Activated naive CD4-positive, alpha-beta T cell (primary cell): ENCODE data around the gene GLYATL3.

Source experiments
- DNase-seq, 4 experiments: peaks; one replicate each; lab custom pipeline; 2025; lab: John Stamatoyannopoulos, UW

The GLYATL3 gene

DNA sequence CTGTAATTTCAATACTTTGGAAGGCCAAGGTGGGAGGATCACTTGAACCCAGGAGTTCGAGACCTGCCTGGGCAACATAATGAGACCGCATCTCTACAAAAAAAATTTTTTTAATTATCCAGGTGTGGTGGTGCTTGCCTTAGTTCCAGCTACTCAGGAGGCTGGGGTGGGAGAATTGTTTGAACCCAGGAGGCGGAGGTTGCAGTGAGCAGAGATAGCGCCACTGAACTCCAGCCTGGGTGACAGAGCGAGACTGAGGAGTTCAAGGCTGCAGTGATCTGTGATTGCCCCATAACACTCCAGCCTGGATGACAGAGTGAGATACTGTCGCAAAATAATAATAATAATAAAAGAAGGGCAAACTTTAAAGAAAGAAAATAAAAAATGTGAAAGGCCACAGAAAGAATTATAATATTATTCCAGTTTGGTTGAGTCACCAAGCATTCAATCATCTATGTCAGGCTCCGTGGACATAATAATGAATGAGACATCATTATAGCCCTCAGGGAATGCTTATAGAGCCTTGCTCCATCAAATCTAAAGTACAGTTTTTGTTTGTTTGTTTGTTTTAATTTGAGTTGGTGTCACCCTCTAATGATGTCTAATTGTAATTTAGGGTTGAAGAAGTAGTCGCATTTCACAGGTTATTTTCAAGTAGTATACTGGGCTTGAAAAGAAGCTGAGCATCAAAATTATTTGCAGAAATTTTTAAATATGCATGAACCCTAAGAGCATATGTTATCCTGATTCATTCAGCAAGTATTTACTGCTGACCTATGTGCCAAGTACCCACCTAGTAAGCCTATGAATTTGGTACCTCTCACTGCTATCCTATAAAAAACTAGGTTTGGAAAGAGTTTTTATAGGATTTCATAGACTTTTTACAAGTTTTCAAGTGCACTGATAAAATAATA lies 15.1 kb downstream of the GLYATL3 start:
- DNase-seq: no peak

DNA sequence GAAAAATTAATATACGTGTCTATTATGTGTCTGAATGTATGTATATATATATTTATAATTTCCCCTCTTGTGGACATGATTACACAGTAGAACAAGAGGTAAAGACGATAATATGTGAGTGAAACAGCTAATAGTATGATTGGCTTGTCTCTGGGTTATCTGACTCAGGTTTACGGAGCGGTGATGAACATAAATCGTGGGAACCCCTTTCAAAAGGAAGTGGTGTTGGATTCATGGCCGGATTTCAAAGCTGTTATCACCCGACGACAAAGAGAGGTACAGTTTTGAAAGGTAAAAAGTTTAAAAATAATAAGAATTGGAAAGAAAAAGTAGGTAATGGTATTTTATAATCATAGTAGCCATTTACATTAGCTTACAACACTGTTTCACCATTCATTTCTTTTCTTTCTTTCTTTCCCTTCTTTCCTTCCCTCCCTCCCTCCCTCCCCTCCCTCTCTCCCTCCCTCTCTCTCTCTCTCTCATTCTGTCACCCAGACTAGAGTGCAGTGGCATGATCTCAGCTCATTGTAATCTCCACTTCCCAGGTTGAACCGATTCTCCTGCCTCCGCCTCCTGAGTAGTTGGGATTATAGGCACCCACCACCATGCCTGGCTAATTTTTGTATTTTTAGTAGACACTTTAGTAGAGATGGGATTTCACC lies 15.9 kb downstream of the GLYATL3 start:
- no peak for DNase-seq

DNA sequence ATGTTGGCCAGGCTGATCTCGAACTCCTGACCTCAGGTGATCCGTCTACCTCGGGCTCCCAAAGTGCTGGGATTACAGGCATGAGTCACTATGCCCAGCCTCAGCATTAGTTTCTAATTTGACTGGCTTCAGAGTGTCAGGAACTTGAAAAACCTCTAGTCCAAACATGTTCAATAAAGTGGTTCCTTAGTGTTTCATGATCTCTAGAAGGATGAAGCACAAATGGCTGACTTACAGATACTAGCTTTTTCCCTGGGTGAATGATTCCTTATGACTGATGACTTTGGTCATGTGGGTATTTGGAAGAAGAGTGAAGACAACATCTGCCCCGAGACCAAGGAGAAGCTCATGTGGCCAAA lies 16.4 kb downstream of the GLYATL3 start:
- DNase-seq: no peak

DNA sequence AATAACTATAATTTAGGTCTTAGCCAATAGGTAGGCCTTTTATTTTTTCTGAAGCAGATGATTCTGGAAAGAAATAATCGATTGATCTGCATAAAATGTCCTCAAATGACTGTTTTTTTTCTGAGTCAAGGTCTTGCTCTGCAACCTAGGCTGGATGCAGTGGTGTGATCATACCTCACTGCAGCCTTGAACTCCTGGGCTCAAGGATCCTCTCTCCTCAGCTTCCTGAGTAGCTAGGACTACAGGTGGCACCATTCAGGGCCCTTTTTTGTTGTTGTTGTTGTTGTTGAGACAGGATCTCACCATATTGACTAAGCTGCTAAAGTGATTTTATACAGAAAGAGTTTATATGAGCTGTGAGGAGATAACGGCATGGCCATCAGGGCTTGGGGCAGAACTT lies 18.2 kb downstream of the GLYATL3 start:
- no peak for DNase-seq

DNA sequence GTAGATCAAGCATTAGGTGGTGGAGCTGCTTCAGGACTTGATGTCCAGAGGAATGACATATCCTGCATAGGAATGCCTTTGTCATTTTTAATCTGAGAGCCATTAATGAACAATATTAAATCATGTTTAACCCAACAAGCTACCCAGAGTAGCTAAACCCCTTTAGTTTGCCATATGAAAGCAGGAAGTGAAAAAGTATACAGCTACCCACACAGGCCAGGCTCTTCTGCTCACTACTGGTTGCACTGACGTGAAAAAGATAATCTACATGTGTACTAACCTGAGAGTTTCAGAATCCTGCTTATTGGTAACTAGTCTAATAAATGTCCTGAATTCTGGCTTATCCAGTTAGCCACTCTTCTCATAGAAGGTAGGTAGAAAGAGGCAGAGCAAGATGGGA lies 19.9 kb downstream of the GLYATL3 start:
- DNase-seq: no peak

DNA sequence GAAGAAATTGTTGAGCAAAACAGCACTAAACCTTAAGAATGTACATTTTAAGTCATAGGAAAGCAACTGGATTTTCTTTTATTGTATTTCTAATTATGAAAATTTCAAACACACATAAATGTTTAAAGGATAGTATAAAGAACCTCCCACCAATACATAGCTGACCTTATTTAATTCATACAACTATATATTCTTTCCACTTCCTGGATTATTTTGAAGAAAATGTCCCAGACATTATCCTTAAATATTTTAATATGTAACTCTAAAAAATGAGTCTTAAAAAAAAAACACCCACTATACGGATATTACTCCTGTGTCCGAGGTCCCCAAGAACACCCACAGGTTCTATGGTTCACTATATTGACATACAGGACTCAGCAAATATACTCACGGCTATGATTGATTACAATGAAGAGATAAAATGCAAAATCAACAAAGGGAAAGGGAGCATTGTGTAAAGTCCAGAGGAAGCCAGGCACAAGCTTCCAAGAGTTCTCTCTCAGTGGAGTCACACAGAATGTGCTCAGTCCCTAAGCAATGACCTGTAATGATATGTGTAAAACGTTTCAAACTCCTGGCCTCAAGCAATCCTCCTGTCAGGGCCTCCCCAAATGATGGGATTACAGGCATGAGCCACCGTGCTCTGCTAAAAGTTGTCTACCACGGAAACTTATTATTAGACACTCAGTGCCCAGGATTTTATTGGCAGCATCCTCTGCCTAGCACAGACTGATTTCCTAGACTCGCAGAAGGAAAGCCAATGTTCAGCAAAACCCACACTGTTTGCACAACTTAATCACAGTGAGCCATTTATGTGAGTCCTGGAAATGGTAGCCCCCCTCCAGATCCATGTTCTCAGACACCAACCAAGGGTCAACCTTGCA lies 23.2 kb downstream of the GLYATL3 start:
- no peak for DNase-seq

DNA sequence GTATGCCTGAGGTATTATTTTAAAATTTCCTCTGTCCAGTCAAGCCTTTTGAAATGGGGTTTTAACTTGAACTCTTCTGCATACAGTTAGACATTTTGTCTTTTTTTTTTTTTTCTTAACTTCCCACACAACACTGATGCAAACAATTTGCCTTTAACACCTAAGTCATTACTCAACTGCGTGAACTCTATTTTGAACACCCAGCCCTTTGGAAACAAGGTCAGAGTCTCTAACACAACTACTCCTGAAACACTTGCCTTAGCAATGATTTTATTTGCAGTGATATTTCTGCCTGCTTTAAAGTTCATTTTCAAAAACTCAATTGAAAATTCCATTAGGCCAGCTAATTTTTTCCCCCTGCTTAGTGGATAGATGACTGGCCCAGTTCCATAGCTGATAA lies 24.2 kb downstream of the GLYATL3 start:
- DNase-seq: no peak

DNA sequence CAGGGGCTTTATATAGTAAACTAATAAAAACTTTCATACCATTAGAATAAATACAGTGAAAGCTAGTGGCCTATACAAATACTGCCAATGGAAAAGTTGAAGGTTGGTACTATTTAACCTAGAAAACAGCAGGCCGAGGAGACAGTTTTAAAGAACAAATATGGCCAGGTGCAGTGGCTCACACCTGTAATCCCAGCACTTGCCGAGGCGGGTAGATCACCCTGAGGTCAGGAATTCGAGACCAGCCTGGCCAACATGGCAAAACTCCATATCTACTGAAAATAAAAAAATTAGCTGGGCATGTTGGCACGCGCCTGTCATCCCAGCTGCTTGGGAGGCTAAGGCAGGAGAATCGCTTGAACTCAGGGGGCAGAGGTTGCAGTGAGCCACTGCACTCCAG lies 24.8 kb downstream of the GLYATL3 start:
- no peak for DNase-seq

DNA sequence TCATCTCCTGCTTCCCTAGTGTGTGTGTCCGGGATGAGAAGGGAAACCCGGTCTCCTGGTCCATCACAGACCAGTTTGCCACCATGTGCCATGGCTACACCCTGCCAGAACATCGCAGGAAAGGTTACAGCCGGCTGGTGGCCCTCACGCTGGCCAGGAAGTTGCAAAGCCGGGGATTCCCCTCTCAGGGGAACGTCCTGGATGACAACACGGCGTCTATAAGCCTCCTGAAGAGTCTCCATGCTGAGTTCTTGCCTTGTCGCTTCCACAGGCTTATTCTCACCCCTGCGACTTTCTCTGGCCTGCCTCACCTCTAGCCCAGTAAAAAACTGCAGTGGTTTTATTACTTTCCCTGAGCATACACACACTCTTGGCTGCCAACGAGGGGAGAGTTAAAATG lies 26.9 kb downstream of the GLYATL3 start:
- no peak for DNase-seq

DNA sequence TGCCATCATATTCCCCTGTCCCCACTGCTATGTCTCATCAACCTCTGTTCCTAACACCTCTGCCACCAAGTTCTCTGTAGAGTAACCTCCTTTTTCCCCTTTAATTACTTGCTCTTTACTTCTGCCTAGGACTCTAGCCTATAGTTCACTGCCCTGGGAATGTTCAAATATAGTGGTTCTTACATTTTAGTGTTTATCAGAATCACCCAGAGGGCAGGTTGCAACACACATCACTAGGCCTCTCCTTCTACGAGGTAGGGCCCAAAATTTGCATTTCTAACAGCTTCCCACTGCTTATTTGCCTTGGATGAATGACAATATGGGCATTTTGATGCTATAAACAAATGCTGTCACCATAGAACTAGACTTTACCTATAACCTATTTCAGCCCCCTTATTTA lies 27.6 kb downstream of the GLYATL3 start:
- no peak for DNase-seq

DNA sequence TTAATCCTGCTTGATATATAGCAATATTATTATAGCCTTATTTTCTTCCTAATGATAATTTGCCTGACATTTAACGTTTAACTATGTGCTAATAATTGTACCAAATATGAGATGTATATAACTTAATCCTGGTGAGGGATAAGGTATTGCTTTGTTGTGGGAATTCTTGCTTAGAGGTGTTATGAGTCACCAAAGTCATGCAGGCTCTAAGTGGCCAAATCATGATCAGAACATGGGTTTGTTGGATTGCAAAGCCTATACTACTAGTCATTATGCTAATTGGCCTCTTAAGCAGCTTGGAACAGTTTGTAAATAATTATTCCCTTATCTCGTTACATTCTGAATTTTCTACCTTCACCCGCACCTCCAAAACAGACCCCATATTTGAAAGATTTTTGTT lies 28.8 kb downstream of the GLYATL3 start:
- no peak for DNase-seq

DNA sequence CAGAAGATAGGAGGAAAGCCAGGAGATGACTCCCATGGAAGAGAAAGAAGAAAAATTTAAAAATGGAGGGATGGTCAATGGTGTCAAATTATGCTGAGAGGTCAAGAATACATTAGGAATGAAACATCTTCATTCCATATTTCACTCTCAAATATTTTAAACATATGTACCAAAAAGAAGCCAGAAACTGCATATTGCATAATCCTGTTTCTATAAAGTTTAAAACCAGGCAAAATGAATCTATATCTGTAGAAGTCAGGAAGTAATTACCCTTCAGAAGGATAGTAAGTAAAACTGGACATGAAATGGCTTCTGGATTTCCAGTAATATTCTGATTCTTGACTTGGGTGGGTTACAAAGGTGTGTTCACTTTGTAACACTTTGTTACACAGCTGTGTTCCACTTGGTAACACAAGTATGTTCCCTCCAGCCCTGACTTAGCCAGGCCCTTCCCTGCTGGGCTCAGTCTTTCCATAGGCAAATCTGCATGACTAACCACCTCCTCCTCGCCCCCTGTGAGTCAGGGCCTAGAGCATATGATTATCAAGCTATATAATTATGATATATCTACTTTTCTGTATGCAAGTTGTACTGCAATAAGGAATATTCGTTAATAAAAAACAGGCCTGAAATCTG lies 30.5 kb downstream of the GLYATL3 start:
- DNase-seq: no peak

DNA sequence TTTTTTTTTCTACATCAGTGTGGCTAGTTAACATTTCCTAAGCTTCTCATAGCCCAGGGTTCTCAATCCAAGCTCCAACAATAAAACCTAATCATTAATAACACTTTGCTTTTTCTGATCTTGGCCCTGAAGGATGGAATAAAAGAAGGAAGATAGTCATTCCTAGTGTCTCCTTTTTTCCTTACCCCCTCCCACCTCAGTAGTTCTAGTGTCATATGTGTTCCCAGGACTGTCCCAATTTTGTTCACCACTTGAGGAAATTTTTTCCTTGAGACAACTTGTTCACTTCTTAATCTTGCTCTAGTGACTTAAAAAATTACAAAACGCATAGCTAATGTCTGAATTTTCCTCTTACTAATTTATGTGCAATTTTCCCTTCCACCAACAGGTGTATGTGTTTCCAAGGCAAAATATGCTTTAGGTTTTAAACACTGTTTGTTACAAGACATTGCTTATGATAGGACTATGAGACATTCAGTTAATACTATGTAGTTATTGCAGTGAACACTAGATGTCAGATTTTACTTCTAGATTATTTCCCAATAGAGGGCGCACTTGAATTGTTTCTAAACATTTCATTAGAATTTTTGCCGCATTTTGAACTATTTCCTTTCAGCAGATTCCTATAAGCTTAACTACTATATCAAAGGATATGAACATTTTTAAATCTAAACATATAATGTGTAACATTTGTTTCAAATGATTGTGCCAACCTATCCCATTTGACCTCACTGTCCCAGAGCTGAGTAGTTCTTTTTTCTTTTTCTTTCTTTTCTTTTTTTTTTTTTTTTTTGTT lies 32.2 kb downstream of the GLYATL3 start:
- DNase-seq: no peak

DNA sequence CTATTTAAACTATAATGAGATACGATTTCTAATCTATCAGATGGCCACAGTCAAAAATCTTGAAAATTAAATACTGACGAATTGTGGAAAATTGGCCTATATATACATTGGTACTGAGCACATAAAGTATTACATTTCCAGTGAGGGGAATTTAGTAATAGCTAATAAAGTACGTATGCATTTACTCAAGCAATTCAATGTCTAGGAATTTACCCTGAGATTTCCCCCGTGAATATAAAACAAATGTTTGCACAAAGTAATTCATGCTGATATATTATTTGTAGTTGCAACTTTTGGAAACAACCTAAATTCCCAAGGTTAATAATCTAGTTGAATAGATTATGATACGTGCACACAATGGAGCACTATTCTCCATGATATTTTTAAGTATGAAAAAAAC lies 36.1 kb downstream of the GLYATL3 start:
- no peak for DNase-seq

DNA sequence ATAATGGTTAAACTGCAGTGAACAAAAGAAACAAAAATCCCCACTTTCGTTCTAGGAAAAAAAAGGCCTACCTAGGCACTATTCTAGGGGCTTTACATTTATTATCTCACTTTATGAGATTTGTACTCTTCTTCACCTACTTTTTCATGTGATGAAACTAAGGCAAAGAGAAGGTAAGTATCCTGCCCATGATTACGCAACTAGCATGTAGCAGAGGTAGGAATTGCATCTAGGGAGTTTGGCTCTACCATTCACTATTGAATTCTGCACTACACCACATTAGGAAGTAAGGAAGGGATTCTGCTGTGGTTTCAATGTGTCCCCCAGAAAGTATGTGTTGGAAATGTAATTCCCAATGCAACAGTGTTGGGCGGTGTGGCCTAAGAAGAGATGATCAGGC lies 39.4 kb downstream of the GLYATL3 start:
- no peak for DNase-seq

DNA sequence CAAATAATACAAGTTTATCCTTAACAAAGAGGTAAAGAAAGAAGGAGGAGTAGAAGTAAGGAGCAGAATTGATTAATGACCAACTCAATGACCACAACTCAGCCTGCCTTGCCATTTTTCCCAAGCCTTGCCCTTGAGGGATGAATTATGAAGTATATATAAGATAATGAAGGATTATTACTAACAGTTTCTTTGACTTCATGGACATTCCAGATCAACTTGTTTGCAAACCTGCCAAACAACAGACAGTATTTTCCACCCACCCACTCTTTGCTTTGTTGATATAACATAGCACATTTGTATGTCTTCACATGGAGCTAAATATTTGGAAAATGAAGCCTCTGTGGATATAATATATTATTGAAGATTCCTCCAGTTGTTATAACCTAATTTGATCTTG lies 40.9 kb downstream of the GLYATL3 start:
- DNase-seq: no peak

DNA sequence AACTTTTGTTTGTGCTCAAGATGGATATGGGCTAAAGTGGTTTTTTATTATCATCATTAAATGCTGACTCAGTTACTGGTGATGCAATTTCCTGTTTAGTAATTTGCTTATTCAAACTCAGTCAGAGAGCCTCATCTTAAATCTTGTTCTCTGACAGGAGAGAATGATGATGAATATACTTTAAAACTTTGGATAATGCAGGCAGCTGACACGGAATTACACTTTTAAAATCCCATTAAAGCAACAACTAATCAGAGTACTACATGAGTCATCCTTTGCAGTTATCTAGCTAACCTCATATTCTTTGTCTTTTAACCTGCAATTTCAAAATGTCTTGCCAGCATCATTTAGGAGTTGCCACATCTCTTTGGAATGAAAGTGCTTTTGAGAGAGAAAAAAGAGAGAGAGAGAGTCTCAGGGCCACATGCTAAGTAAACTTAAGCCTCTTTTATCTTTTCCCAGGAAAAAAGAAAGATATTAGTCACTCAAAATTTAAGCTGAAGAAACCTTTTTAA lies 41.5 kb downstream of the GLYATL3 start:
- no peak for DNase-seq

DNA sequence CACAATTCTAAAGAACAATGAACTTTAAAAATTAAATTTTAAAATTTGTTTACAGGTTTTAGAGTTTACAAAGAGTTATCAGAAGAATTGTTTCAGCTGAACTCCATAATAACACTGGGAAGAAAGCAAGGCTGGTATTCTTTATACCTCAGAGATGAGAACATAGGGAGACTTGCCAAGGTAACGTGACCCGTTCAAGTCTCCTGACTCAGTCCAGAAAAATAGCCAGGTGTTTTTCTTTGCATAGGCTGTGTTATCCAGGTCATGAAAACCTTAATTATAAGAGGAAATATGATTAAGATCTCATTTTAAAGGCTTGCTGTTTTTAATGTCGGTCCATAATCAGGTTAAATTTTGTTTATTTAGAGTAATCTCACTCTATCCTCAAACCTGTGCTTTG lies 42.2 kb downstream of the GLYATL3 start:
- no peak for DNase-seq

DNA sequence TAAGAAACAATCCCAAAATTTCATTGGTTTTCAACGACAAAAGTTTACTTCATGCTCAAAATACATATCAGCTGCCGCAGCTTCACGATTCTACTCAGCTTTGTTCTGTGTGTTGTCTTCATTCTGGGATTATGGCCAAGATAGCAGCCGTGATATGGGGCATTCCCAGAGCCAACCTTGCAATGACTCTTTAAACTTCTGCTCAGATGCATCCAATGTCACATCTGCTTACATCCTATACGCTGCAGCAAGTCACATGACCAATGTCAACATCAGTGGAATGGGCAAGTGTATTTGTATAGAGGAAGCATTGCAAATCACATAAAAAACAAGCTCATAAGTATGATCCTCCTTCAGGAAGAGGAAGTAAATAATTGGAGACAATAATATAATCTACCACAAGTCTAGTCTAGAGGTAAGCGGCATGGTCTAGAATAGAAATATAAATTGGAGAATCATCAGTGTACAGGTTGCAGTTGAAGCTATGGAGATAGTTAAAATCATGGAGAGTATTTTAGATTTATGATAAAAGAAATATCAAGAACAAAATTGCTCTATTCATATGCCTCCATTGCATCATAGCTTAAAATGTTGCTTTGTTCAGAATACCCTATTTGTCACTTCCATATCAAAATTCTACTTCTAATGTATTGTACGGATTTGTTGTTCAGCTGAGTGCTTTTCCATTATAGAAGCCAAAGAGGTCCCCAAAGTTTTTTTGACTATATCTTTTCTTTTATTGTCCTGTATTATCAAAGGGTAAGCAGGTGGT lies 43.5 kb downstream of the GLYATL3 start:
- DNase-seq: no peak

DNA sequence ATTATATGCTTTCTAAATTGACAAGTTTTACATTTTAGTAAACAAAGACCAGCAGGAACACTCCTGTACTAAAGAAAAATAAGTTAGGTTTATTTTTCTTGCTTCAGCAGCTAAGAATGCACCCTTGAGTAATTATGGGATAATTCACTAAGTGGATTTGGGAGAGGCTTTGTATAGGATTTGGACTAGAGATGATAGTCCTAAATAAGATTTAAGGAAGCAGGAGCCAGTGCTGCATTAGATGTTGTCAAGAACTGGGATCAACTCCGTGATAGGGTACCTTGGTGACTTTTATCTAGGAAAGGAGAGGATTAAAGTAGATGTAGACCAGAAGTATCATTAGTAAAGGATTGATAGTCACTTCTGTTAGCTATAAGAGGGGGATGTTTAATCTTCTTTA lies 46.6 kb downstream of the GLYATL3 start:
- DNase-seq: no peak
